ENCODE data around the gene BET1.

Gene BET1

GRCh38 chr7:94011714-94012353, 7.7 kb upstream of the BET1 start:
- DNase-seq: no peak

GRCh38 chr7:94008537-94008936, 4.4 kb upstream of the BET1 start:
- DNase-seq: no peak

- no peak for DNase-seq
Measured at GRCh38 chr7:94005753-94006152, 1.6 kb upstream of the BET1 start.

- no peak for DNase-seq
Measured at GRCh38 chr7:94003446-94004023, 620 bp downstream of the BET1 start.

GRCh38 chr7:94001396-94001795, 2.8 kb downstream of the BET1 start:
- DNase-seq: no peak

- no peak for DNase-seq
Measured at GRCh38 chr7:93997868-93998267, 6.3 kb downstream of the BET1 start.

GRCh38 chr7:93992421-93993110, 11.6 kb downstream of the BET1 start:
- no peak for DNase-seq

- DNase-seq: no peak
Measured at GRCh38 chr7:93987297-93987696, 16.9 kb downstream of the BET1 start.

- DNase-seq: no peak
Measured at GRCh38 chr7:93985101-93985500, 19.1 kb downstream of the BET1 start.

- no peak for DNase-seq
Measured at GRCh38 chr7:93984024-93984423, 20.1 kb downstream of the BET1 start.

- no peak for DNase-seq
Measured at GRCh38 chr7:93981480-93981874, 22.7 kb downstream of the BET1 start.

- no peak for DNase-seq
Measured at GRCh38 chr7:93980744-93981479, 23.2 kb downstream of the BET1 start.

- no peak for DNase-seq
Measured at GRCh38 chr7:93977211-93977950, 26.8 kb downstream of the BET1 start.

- DNase-seq: no peak
Measured at GRCh38 chr7:93973134-93973533, 31.0 kb downstream of the BET1 start.

GRCh38 chr7:93972029-93972725, 32.0 kb downstream of the BET1 start:
- DNase-seq: no peak

GRCh38 chr7:93968911-93969620, 35.1 kb downstream of the BET1 start:
- no peak for DNase-seq

GRCh38 chr7:93964813-93965212, 39.3 kb downstream of the BET1 start:
- no peak for DNase-seq

GRCh38 chr7:93964262-93964661, 39.9 kb downstream of the BET1 start:
- DNase-seq: no peak

- no peak for DNase-seq
Measured at GRCh38 chr7:93960986-93961385, 43.2 kb downstream of the BET1 start.

GRCh38 chr7:93958651-93959050, 45.5 kb downstream of the BET1 start:
- DNase-seq: no peak

GRCh38 chr7:93958216-93958615, 45.9 kb downstream of the BET1 start:
- DNase-seq: no peak

- no peak for DNase-seq
Measured at GRCh38 chr7:93957767-93958166, 46.4 kb downstream of the BET1 start.
